Measurements from ENCODE around the gene WFDC10B. TPM values are rescaled to one million over a fixed set of nuclear protein-coding genes. Genes with fewer than 3 reads are reported as not detected.
"Not testable (repeated sequence)": the region's sequence is repeated elsewhere in the genome, so short reads cannot be mapped to it uniquely, and the experiment has no call there.

Gene WFDC10B
- total RNA-seq, 1 experiment from 2014 or later: not detected

DNA sequence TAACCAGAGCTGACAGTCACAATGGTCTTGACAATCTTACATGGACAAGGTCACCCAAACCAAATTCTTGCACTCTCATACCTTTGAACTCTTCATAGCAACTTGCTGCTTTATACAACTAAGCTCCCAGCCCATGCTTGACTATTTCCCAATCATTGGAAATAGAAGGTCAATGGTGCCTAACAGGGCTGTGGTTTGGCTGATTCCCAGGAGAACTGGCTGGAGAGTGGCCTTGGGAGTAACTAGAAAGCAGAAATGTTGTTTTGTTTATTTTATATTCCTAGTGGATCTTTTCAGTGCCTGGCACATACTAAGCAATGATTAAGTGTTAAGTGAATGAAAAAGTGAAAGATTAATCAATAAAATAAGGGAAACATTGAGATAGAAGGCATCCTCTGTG lies 20.3 kb upstream of the WFDC10B start:
- CTCF ChIA-PET: no interaction called here

DNA sequence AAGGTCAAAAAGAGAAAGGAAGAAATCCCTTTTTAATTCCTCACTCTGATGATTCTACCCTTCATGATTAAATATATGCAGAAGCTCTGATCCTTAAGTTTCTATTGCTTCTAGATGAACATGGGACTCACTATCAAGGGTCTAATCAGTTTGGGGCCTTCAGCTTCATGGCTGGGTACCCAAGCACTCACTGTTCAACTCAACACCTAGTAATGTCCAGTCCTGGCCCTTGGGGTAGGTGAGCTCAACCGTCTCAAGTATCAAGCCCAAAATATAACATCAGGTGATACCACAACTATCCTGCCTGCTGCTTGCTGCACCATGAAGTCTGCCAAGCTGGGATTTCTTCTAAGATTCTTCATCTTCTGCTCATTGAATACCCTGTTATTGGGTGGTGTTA lies 17.2 kb upstream of the WFDC10B start, which contains the start of gene SPINT4:
Gene SPINT4 (plus strand): TSS at position 301 of the 400 bp plus-strand sequence. CDS start 21 bp downstream, at position 322.
- Histone ChIP-seq H3K9me3 (ENCODE audit: low read length) (no peaks in the 10 kb centered on the region), H3K4me1 (ENCODE audit: insufficient read depth, low read length) (no peaks in the 10 kb centered on the region), H3K79me2 (ENCODE audit: low read length) (no peaks in the 10 kb centered on the region), H3K27ac (ENCODE audit: low read length) (no peak within 1 kb of the TSS), H4K20me1 (ENCODE audit: low read length) (no peaks in the 10 kb centered on the region), H3F3A (ENCODE audit: low read length, unreplicated experiment) (no peaks in the 10 kb centered on the region), H3K36me3 (ENCODE audit: low read depth, low read length) (no peaks in the 10 kb centered on the region), H3K9me2 (replicated peaks; ENCODE audit: low read length) (no peaks in the 10 kb centered on the region), H2AFZ (ENCODE audit: low read length) (no peak within 1 kb of the TSS), H3K27me3 (ENCODE audit: low read length) (peaks cover 41% of the 10 kb centered on the region), H3K4me3 (ENCODE audit: low read length) (no peak within 1 kb of the TSS), H3K9ac (ENCODE audit: low read length) (no peak within 1 kb of the TSS), H3K4me2 (ENCODE audit: low read length) (no peak within 1 kb of the TSS)
- ATAC-seq (no peak), DNase-seq (no peak)
- CTCF ChIA-PET: no interaction called here
- TF ChIP-seq EZH2phosphoT487 (IDR thresholded peaks at IDR 0.05; ENCODE audit: borderline replicate concordance, low read length) (no peak), EZH2 (IDR thresholded peaks at IDR 0.05; ENCODE audit: low read length, unreplicated experiment) (no peak), CTCF (conservative IDR thresholded peaks at IDR 0.05; ENCODE audit: low read depth, low read length) (no peak)
- no TSS peak for BruUV-seq (replicated peaks)
- intact Hi-C loops (cut with micrococcal nuclease): no loop called here
- POLR2A ChIA-PET (ENCODE audit: unreplicated experiment): no interaction called here

More for the DNA sequence above, 20.3 kb upstream of the WFDC10B start:
- H3K9ac ChIP-seq (ENCODE audit: low read length): no peak overlapping the region
- H3K9me2 ChIP-seq (replicated peaks; ENCODE audit: low read length): no peaks in the 10 kb centered on the region
- ATAC-seq: no peak
- H4K20me1 ChIP-seq (ENCODE audit: low read length): no peaks in the 10 kb centered on the region
- H3K27ac ChIP-seq (ENCODE audit: low read length): no peak overlapping the region
- POLR2A ChIA-PET (ENCODE audit: unreplicated experiment): no interaction called here
- H3K27me3 ChIP-seq (ENCODE audit: low read length): peaks cover 48% of the 10 kb centered on the region
- no peaks in the 10 kb centered on the region for H3K4me1 ChIP-seq (ENCODE audit: insufficient read depth, low read length)
- no peaks in the 10 kb centered on the region for H3K9me3 ChIP-seq (ENCODE audit: low read length)
- BruUV-seq (replicated peaks): no TSS peak
- no peak for DNase-seq
- TF ChIP-seq EZH2phosphoT487 (IDR thresholded peaks at IDR 0.05; ENCODE audit: borderline replicate concordance, low read length) (no peak), CTCF (conservative IDR thresholded peaks at IDR 0.05; ENCODE audit: low read depth, low read length) (no peak), EZH2 (IDR thresholded peaks at IDR 0.05; ENCODE audit: low read length, unreplicated experiment) (no peak)
- intact Hi-C loops (cut with micrococcal nuclease): no loop called here
- H2AFZ ChIP-seq (ENCODE audit: low read length): no peak overlapping the region
- no peak overlapping the region for H3K4me3 ChIP-seq (ENCODE audit: low read length)
- H3K4me2 ChIP-seq (ENCODE audit: low read length): no peak overlapping the region
- no peaks in the 10 kb centered on the region for H3K36me3 ChIP-seq (ENCODE audit: low read depth, low read length)
- no peaks in the 10 kb centered on the region for H3K79me2 ChIP-seq (ENCODE audit: low read length)
- no peaks in the 10 kb centered on the region for H3F3A ChIP-seq (ENCODE audit: low read length, unreplicated experiment)

- H3K9ac ChIP-seq (ENCODE audit: low read length); H3K4me2 ChIP-seq (ENCODE audit: low read length); ATAC-seq; CTCF ChIA-PET; H4K20me1 ChIP-seq (ENCODE audit: low read length); POLR2A ChIA-PET (ENCODE audit: unreplicated experiment); DNase-seq; H3K36me3 ChIP-seq (ENCODE audit: low read depth, low read length); BruUV-seq (replicated peaks); H3F3A ChIP-seq (ENCODE audit: low read length, unreplicated experiment); H3K9me3 ChIP-seq (ENCODE audit: low read length); H3K9me2 ChIP-seq (replicated peaks; ENCODE audit: low read length); H3K27ac ChIP-seq (ENCODE audit: low read length); H2AFZ ChIP-seq (ENCODE audit: low read length); intact Hi-C loops (cut with micrococcal nuclease); H3K4me3 ChIP-seq (ENCODE audit: low read length); H3K79me2 ChIP-seq (ENCODE audit: low read length); H3K4me1 ChIP-seq (ENCODE audit: insufficient read depth, low read length): not testable (repeated sequence)
- peaks cover 14% of the 10 kb centered on the region; the same call in 1 of the 2 replicates for H3K27me3 ChIP-seq (ENCODE audit: low read length)
Measured at GRCh38 chr20:45716141-45716688, 11.4 kb upstream of the WFDC10B start.

Data from PC-3 (cell line).